GM12878 (cell line): Measurements from ENCODE around the gene CDCA3. TPM values are rescaled to one million over a fixed set of nuclear protein-coding genes. Genes with fewer than 3 reads are reported as not detected.
A peak's percentile ranks its signal among the peaks of the same experiment; 100 is the strongest.

Experiments
- ATAC-seq: fragments of 200-7000 bp; cut with Tn5 transposase; 3 replicates; pipeline ENCODE4 v1.9.1; 2020; ENCODE audit warnings: mild to moderate bottlenecking, moderate library complexity
- BruUV-seq: library from RNA; stranded (reverse); fragments of 400-500 nt; replicated peaks from 2 replicates; lab custom pipeline; 2021; lab: Mats Ljungman, UMichigan
- CTCF ChIA-PET: fragments of 300-600 bp; sonication (Branson Sonifier 250); formaldehyde crosslinking; extraction: SDS; loops from one replicate; lab custom pipeline; 2021; ENCODE audit warnings: inconsistent platforms; lab: Yijun Ruan, JAX
- POLR2A ChIA-PET: fragments of 350-600 bp; formaldehyde crosslinking; extraction: SDS; loops from one replicate; lab custom pipeline; 2021; ENCODE audit warnings: inconsistent platforms; lab: Charles Lee
- RAD21 ChIA-PET: fragments of 300-600 bp; sonication (Branson Sonifier 250); formaldehyde crosslinking; loops from one replicate; lab custom pipeline; 2023; ENCODE audit warnings: antibody characterized with exemption; ENCODE audit not compliant: unreplicated experiment; lab: Charles Lee
- SMC1A ChIA-PET: fragments of 300-600 bp; sonication (Branson Sonifier 250); formaldehyde crosslinking; loops from one replicate; lab custom pipeline; 2023; ENCODE audit not compliant: unreplicated experiment, uncharacterized antibody; lab: Charles Lee
- DNase-seq: peaks from one replicate; pipeline ENCODE4 v3.0.0-alpha.2; 2011; ENCODE audit warnings: low read depth, low spot score
- FAIRE-seq: peaks from 3 replicates; lab custom pipeline; 2011; peaks lifted over from hg19 to GRCh38; lab: Jason Lieb, UNC
- H2AFZ ChIP-seq: 2 replicates; pipeline ENCODE4 v1.6.0; 2011; ENCODE audit warnings: low read depth, low read length, control low read depth; ENCODE audit not compliant: control insufficient read depth
- H3K27ac ChIP-seq: 2 replicates; pipeline ENCODE4 v1.5.1; 2011; ENCODE audit warnings: control low read depth; ENCODE audit not compliant: control insufficient read depth, insufficient read depth
- H3K27me3 ChIP-seq, 2 experiments: replicated peaks in 1 of 2; 2 replicates each; pipeline versions ENCODE4 v1.6.0 to v1.6.1; 2011; ENCODE audit warnings: low read length in 1 of 2; ENCODE audit not compliant: control insufficient read depth in 2 of 2, insufficient read depth in 2 of 2
- H3K36me3 ChIP-seq, 2 experiments: 2 replicates each; pipeline ENCODE4 v1.5.1; 2011; ENCODE audit warnings: low read length in 1 of 2; ENCODE audit not compliant: control insufficient read depth in 2 of 2, insufficient read depth in 2 of 2
- H3K4me1 ChIP-seq: 2 replicates; pipeline ENCODE4 v1.6.1; 2011; ENCODE audit warnings: mild to moderate bottlenecking, low read length, moderate library complexity, mixed read lengths; ENCODE audit not compliant: control insufficient read depth, insufficient read depth
- H3K4me2 ChIP-seq: 2 replicates; pipeline ENCODE4 v1.6.0; 2011; ENCODE audit warnings: control low read depth; ENCODE audit not compliant: control insufficient read depth, insufficient read depth
- H3K4me3 ChIP-seq: fragments of 200-600 bp; sonication (generic); 2 replicates; pipeline ENCODE4 v1.5.1; 2016
- H3K79me2 ChIP-seq: 2 replicates; pipeline ENCODE4 v1.6.0; 2011; ENCODE audit warnings: low read length; ENCODE audit not compliant: control insufficient read depth, insufficient read depth
- H3K9ac ChIP-seq: 2 replicates; pipeline ENCODE4 v1.8.0; 2011; ENCODE audit warnings: low read length, control low read depth, mixed read lengths; ENCODE audit not compliant: control insufficient read depth, insufficient read depth
- H3K9me3 ChIP-seq: replicated peaks from 3 replicates; pipeline ENCODE4 v1.5.1; 2011; ENCODE audit warnings: mild to moderate bottlenecking, low read length; ENCODE audit not compliant: control insufficient read depth, insufficient read depth
- H4K20me1 ChIP-seq: 2 replicates; pipeline ENCODE4 v1.6.0; 2011; ENCODE audit not compliant: control insufficient read depth, insufficient read depth
- CREM ChIP-seq: IDR thresholded peaks from 2 replicates; pipeline ENCODE4 v1.6.1; 2014; ENCODE audit warnings: antibody characterized with exemption, low read depth
- DPF2 ChIP-seq: fragments of 450-650 bp; IDR thresholded peaks from 2 replicates; pipeline ENCODE4 v1.6.1; 2017; ENCODE audit warnings: mild to moderate bottlenecking
- FOXM1 ChIP-seq: IDR thresholded peaks from 2 replicates; pipeline ENCODE4 v1.6.1; 2012; ENCODE audit warnings: low read depth, mild to moderate bottlenecking, inconsistent platforms, low read length, moderate library complexity
- HDGF ChIP-seq: fragments of 450-650 bp; IDR thresholded peaks from 2 replicates; pipeline ENCODE4 v1.6.1; 2016; ENCODE audit warnings: antibody characterized with exemption
- MEF2A ChIP-seq: IDR thresholded peaks from 2 replicates; pipeline ENCODE4 v1.6.1; 2011; ENCODE audit warnings: low read depth, mild to moderate bottlenecking, low read length, moderate library complexity; ENCODE audit not compliant: insufficient read depth
- SREBF1 ChIP-seq: IDR thresholded peaks from 2 replicates; pipeline ENCODE4 v1.6.1; 2012; ENCODE audit warnings: mild to moderate bottlenecking, low read length
- SREBF2 ChIP-seq: IDR thresholded peaks from 2 replicates; pipeline ENCODE4 v1.6.1; 2012; ENCODE audit warnings: mild to moderate bottlenecking, low read length
- TCF3 ChIP-seq: IDR thresholded peaks from 2 replicates; pipeline ENCODE4 v1.6.1; 2012; ENCODE audit warnings: low read depth, mild to moderate bottlenecking, low read length, borderline replicate concordance; ENCODE audit not compliant: insufficient read depth
- WGBS: methylation state at CpG from one replicate; pipeline ENCODE4 v1.1.6; 2016; ENCODE audit warnings: low lambda C conversion rate; ENCODE audit not compliant: insufficient replicate concordance, insufficient coverage; ENCODE audit errors: missing lambda C conversion rate; 5-methylcytosine and 5-hydroxymethylcytosine counted together
- in situ Hi-C: fragments of 300-500 bp; cut with MboI; formaldehyde crosslinking; loops from 9 replicates; pipeline ENCODE4 v1.14.3; 2018; ENCODE audit warnings: mixed read lengths
- intact Hi-C: fragments of 100-400 bp; cut with micrococcal nuclease; formaldehyde crosslinking; loops from one replicate; pipeline ENCODE4 v1.14.2; 2022; ENCODE audit not compliant: unreplicated experiment
- polyA plus RNA-seq, 11 experiments: library from polyadenylated mRNA; depleted of rRNA in 4 of 11; unstranded in 6 of 11; stranded (reverse) in 5 of 11; fragments of >200 nt; fragmentation: Nextera tagmentation in 4 of 11; fragmentation: Illumina TruSeq in 1 of 11; extraction: Ambion mirVana in 4 of 11; extraction: Trizol in 1 of 11; gene quantifications; 1 replicate in 1 of 11; 2 replicates in 10 of 11; pipeline versions ENCODE4 v1.2.1 to v1.2.3, GENCODE V29; 2011 to 2016; ENCODE audit warnings: inconsistent platforms in 2 of 11, missing spikeins in 2 of 11, low read depth in 1 of 11
- total RNA-seq, 4 experiments: library from RNA; depleted of rRNA in 3 of 4; stranded (reverse); fragments of >200 nt in 3 of 4; fragmentation: Illumina TruSeq in 1 of 4; extraction: Trizol in 1 of 4; gene quantifications; 2 replicates each; pipeline versions ENCODE4 v1.2.1 to v1.2.3, GENCODE V29; 2013 to 2021
- TF ChIP-seq, protein P1 (sequence below): IDR thresholded peaks from 2 replicates; pipeline ENCODE4 v1.6.1; 2012; ENCODE audit warnings: low read depth, low read length, improper control_type of control experiment
- TF ChIP-seq, protein P2 (sequence below): IDR thresholded peaks from 2 replicates; pipeline ENCODE4 v1.6.1; 2011; ENCODE audit warnings: borderline replicate concordance, low read depth, mild to moderate bottlenecking, moderate library complexity, low read length; ENCODE audit not compliant: insufficient read depth, poor library complexity, severe bottlenecking
- TF ChIP-seq, protein P3 (sequence below): IDR thresholded peaks from 2 replicates; pipeline ENCODE4 v1.6.1; 2011; ENCODE audit warnings: low read depth, mild to moderate bottlenecking, low read length, moderate library complexity, borderline replicate concordance; ENCODE audit errors: extremely low read depth
- TF ChIP-seq, protein P4 (sequence below): IDR thresholded peaks from 2 replicates; pipeline ENCODE4 v1.6.1; 2011; ENCODE audit warnings: borderline replicate concordance, low read depth, mild to moderate bottlenecking, moderate library complexity, mixed read lengths, low read length; ENCODE audit not compliant: insufficient read depth; ENCODE audit errors: extremely low read length
- TF ChIP-seq, protein P5 (sequence below): IDR thresholded peaks from 2 replicates; pipeline ENCODE4 v1.6.1; 2011; ENCODE audit warnings: mild to moderate bottlenecking, low read depth, low read length, moderate library complexity; ENCODE audit not compliant: insufficient replicate concordance

The CDCA3 gene
- total and polyA plus RNA-seq, 10 of the 15 experiments (the other 5 are each of a cell fraction or from before 2014, with no cell fraction given) = 34.5 to 148 (median 97.4) TPM

DNA sequence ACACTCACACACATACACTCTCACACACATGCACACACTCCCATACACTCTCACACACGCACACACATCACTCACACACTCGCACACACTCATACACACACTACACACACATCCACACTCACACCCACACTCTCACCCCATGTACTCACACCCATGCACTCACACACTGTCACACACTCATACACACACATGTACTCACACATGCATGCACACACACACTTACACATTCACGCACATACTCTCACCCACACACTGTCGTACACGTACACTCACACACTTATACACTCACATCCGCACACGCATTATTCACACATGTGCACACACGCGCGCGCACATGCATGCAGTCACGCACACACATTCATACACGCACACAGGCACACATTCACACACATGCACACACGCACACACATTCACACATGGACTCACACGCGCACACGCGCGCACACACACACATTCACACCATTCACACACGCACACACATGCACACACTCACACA is 33.4 kb downstream of the CDCA3 start:
- no peak overlapping the region for H3K9ac ChIP-seq
- peaks cover 2% of the 10 kb centered on the region; the same call in 1 of the 2 replicates for H3K4me1 ChIP-seq
- H3K27me3 ChIP-seq = peaks cover 5 to 11% of the 10 kb centered on the region in 2 experiments
- ChIA-PET RAD21 (no interaction called here), SMC1A (no interaction called here), CTCF (interaction anchor here (1.1 kb wide), 1 partner anchor 64 kb away, joined by 5 read pairs; the partner anchor contains the start of gene MLF2), POLR2A (no interaction called here)
- no peak overlapping the region for H2AFZ ChIP-seq
- no peak overlapping the region for H3K4me2 ChIP-seq
- intact Hi-C loops (no loop called here), in situ Hi-C loops (no loop called here)
- ATAC-seq = no peak
- H4K20me1 ChIP-seq = no peaks in the 10 kb centered on the region
- 71% methylated on average over 20 of the region's 20 CpGs for WGBS
- TF ChIP-seq DPF2 = no peak
- no peak for TF ChIP-seq SREBF1
- TF ChIP-seq, protein P1, sequence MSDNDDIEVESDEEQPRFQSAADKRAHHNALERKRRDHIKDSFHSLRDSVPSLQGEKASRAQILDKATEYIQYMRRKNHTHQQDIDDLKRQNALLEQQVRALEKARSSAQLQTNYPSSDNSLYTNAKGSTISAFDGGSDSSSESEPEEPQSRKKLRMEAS = no peak
- TF ChIP-seq, protein P2, sequence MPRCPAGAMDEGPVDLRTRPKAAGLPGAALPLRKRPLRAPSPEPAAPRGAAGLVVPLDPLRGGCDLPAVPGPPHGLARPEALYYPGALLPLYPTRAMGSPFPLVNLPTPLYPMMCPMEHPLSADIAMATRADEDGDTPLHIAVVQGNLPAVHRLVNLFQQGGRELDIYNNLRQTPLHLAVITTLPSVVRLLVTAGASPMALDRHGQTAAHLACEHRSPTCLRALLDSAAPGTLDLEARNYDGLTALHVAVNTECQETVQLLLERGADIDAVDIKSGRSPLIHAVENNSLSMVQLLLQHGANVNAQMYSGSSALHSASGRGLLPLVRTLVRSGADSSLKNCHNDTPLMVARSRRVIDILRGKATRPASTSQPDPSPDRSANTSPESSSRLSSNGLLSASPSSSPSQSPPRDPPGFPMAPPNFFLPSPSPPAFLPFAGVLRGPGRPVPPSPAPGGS = peak; percentile 83
- TF ChIP-seq, protein P3, sequence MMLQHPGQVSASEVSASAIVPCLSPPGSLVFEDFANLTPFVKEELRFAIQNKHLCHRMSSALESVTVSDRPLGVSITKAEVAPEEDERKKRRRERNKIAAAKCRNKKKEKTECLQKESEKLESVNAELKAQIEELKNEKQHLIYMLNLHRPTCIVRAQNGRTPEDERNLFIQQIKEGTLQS = no peak
- peak; percentile 73; the same call in 1 of the 2 replicates for TF ChIP-seq HDGF
- peak; percentile 25; the same call in 1 of the 2 replicates for TF ChIP-seq TCF3
- no peak for TF ChIP-seq MEF2A
- no peak for TF ChIP-seq FOXM1
- TF ChIP-seq, protein P4, sequence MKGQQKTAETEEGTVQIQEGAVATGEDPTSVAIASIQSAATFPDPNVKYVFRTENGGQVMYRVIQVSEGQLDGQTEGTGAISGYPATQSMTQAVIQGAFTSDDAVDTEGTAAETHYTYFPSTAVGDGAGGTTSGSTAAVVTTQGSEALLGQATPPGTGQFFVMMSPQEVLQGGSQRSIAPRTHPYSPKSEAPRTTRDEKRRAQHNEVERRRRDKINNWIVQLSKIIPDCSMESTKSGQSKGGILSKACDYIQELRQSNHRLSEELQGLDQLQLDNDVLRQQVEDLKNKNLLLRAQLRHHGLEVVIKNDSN = no peak
- TF ChIP-seq SREBF2 = no peak
- no peak for TF ChIP-seq CREM
- TF ChIP-seq, protein P5, sequence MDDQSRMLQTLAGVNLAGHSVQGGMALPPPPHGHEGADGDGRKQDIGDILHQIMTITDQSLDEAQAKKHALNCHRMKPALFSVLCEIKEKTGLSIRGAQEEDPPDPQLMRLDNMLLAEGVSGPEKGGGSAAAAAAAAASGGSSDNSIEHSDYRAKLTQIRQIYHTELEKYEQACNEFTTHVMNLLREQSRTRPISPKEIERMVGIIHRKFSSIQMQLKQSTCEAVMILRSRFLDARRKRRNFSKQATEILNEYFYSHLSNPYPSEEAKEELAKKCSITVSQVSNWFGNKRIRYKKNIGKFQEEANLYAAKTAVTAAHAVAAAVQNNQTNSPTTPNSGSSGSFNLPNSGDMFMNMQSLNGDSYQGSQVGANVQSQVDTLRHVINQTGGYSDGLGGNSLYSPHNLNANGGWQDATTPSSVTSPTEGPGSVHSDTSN = peak; percentile 57
- H3K36me3 ChIP-seq = no peaks in the 10 kb centered on the region
- FAIRE-seq = no peak
- BruUV-seq = no TSS peak
- no peak for DNase-seq
- H3K79me2 ChIP-seq = no peaks in the 10 kb centered on the region
- H3K9me3 ChIP-seq = no peaks in the 10 kb centered on the region
- no peak overlapping the region for H3K27ac ChIP-seq
- H3K4me3 ChIP-seq = no peak overlapping the region
